HEK293 (cell line): ENCODE data around the gene LOX.

Experiments used
- CTCF ChIA-PET: fragments of 350-600 bp; formaldehyde crosslinking; extraction: SDS; loops from one replicate; lab custom pipeline; 2021; ENCODE audit warnings: antibody characterized with exemption; lab: Yijun Ruan, JAX
- POLR2A ChIA-PET: fragments of 300-600 bp; formaldehyde crosslinking; extraction: SDS; loops from one replicate; lab custom pipeline; 2020; ENCODE audit warnings: antibody characterized with exemption, inconsistent platforms; lab: Yijun Ruan, JAX
- H3K27ac ChIP-seq: fragments of 200-500 bp; sonication (Bioruptor generic); 2 replicates; pipeline ENCODE4 v1.5.1; 2014; ENCODE audit warnings: low read depth, low read length, control low read depth, inconsistent platforms; ENCODE audit errors: extremely low read depth
- H3K36me3 ChIP-seq, 2 experiments: fragments of 200-500 bp in 1 of 2; sonication (Bioruptor generic) in 1 of 2; 1 replicate in 1 of 2; 2 replicates in 1 of 2; pipeline ENCODE4 v1.5.1; 2014 to 2017; ENCODE audit warnings: inconsistent platforms in 2 of 2, low read length in 2 of 2; ENCODE audit not compliant: control insufficient read depth in 2 of 2, insufficient read depth in 1 of 2
- H3K4me1 ChIP-seq: fragments of 200-500 bp; sonication (Bioruptor generic); 2 replicates; pipeline ENCODE4 v1.5.1; 2014; ENCODE audit warnings: mild to moderate bottlenecking, low read length, inconsistent platforms; ENCODE audit not compliant: control insufficient read depth, insufficient read depth
- H3K4me3 ChIP-seq: 2 replicates; pipeline ENCODE4 v1.5.1; 2011; ENCODE audit warnings: low read depth, mild to moderate bottlenecking, control low read depth, low read length, moderate library complexity
- H3K9me3 ChIP-seq: fragments of 200-500 bp; sonication (Bioruptor generic); 2 replicates; pipeline ENCODE4 v1.5.1; 2014; ENCODE audit warnings: low read depth, low read length, inconsistent platforms; ENCODE audit not compliant: control insufficient read depth, insufficient read depth
- BCL11A ChIP-seq: fragments of 450-650 bp; formaldehyde crosslinking; IDR thresholded peaks from 2 replicates; pipeline ENCODE4 v1.5.1; 2016; ENCODE audit warnings: low read depth, missing biosample characterization, missing genetic modification characterization
- KLF16 ChIP-seq: fragments of 450-650 bp; formaldehyde crosslinking; IDR thresholded peaks from 2 replicates; pipeline ENCODE4 v1.5.1; 2017; ENCODE audit warnings: missing biosample characterization, missing genetic modification characterization
- KLF8 ChIP-seq: fragments of 450-650 bp; formaldehyde crosslinking; IDR thresholded peaks from 2 replicates; pipeline ENCODE4 v1.5.1; 2016; ENCODE audit warnings: missing biosample characterization, missing genetic modification characterization
- ZBTB48 ChIP-seq: fragments of 450-650 bp; formaldehyde crosslinking; IDR thresholded peaks from 2 replicates; pipeline ENCODE4 v1.5.1; 2016; ENCODE audit warnings: missing biosample characterization, missing genetic modification characterization
- ZNF214 ChIP-seq: fragments of 450-650 bp; formaldehyde crosslinking; IDR thresholded peaks from 2 replicates; pipeline ENCODE4 v1.5.1; 2017; ENCODE audit warnings: missing biosample characterization, mild to moderate bottlenecking, missing genetic modification characterization, borderline replicate concordance
- ZNF23 ChIP-seq: fragments of 450-650 bp; formaldehyde crosslinking; IDR thresholded peaks from 2 replicates; pipeline ENCODE4 v1.5.1; 2016; ENCODE audit warnings: missing biosample characterization, missing genetic modification characterization, borderline replicate concordance
- ZNF311 ChIP-seq: fragments of 450-650 bp; formaldehyde crosslinking; IDR thresholded peaks from 2 replicates; pipeline ENCODE4 v1.5.1; 2017; ENCODE audit warnings: missing biosample characterization, missing genetic modification characterization, borderline replicate concordance
- ZNF341 ChIP-seq: fragments of 450-650 bp; formaldehyde crosslinking; IDR thresholded peaks from 2 replicates; pipeline ENCODE4; 2016; ENCODE audit warnings: low read depth, missing biosample characterization, missing genetic modification characterization
- ZNF366 ChIP-seq: fragments of 450-650 bp; formaldehyde crosslinking; conservative IDR thresholded peaks from 2 replicates; pipeline ENCODE4 v1.5.1; 2016; ENCODE audit warnings: missing biosample characterization, missing genetic modification characterization
- ZNF433 ChIP-seq: fragments of 450-650 bp; formaldehyde crosslinking; IDR thresholded peaks from 2 replicates; pipeline ENCODE4 v1.5.1; 2016; ENCODE audit warnings: missing biosample characterization, missing genetic modification characterization, low read depth
- ZNF473 ChIP-seq: fragments of 450-650 bp; formaldehyde crosslinking; IDR thresholded peaks from 2 replicates; pipeline ENCODE4 v1.5.1; 2017; ENCODE audit warnings: missing biosample characterization, missing genetic modification characterization
- ZNF660 ChIP-seq: fragments of 450-650 bp; IDR thresholded peaks from 2 replicates; pipeline ENCODE4 v1.5.1; 2018; ENCODE audit warnings: missing biosample characterization, mild to moderate bottlenecking, missing genetic modification characterization
- TF ChIP-seq, protein P1 (sequence below): fragments of 450-650 bp; formaldehyde crosslinking; IDR thresholded peaks from 2 replicates; pipeline ENCODE4 v1.5.1; 2016; ENCODE audit warnings: missing biosample characterization, missing genetic modification characterization, low read depth
- TF ChIP-seq, protein P2 (sequence below): fragments of 450-650 bp; formaldehyde crosslinking; IDR thresholded peaks from 2 replicates; pipeline ENCODE4 v1.5.1; 2016; ENCODE audit warnings: missing biosample characterization, missing genetic modification characterization
- TF ChIP-seq, protein P3 (sequence below): fragments of 450-650 bp; formaldehyde crosslinking; IDR thresholded peaks from 2 replicates; pipeline ENCODE4 v1.5.1; 2017; ENCODE audit warnings: missing biosample characterization, missing genetic modification characterization
- TF ChIP-seq, protein P4 (sequence below): fragments of 450-650 bp; formaldehyde crosslinking; IDR thresholded peaks from 2 replicates; pipeline ENCODE4 v1.5.1; 2016; ENCODE audit warnings: missing biosample characterization, missing genetic modification characterization, low read depth

The LOX gene

DNA sequence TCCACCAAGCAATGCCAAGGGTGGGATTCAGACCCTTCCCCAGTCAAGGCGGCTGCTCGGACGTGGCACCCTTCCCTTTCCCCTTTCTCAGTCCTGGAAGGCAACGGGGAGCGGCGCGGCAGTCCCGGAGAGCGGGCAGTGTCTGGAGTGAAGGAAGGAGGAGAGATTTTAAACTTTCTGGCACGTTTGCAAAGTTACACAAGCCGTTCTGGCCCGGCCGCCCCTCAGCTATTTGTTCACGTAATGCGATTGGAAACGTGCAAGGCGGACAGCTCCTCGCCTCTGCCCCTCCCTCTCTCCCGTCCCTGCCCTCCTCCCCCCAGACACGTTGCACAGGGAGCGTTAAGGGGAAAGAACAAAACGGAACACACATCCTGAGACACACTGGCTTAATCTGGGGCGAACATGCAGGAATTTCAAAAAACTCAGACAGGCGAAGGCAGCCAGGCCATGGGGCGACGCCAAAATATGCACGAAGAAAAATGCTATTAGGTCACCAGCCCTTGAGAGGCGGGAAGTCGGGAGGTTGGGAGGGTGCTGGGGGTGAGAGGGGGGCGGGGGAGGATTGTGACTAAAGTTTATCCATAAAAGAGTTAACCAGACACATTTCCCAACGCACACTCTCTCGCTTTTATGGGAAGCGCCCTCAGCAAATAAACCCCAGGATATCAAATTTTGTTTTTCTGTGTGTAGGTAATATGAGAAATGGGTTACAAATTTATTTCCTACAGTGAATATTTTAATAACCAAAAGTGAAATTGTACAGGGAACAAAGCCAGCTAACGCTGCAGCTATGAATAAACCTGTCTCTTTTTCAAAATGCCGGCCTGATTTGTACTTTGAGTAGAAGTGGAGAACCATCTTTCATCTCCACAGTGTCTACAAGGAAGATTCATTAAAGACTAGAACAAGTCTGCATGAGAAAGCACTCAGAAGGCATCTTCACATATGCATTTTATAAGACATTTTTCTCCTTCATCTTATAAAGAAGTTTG is at the start of gene LOX (continued):
- TF ChIP-seq KLF8, result peak; percentile 65; the same call in 1 of the 2 replicates
- no peak for TF ChIP-seq ZNF214 (tag by site-specific recombination)
- TF ChIP-seq, protein P1, sequence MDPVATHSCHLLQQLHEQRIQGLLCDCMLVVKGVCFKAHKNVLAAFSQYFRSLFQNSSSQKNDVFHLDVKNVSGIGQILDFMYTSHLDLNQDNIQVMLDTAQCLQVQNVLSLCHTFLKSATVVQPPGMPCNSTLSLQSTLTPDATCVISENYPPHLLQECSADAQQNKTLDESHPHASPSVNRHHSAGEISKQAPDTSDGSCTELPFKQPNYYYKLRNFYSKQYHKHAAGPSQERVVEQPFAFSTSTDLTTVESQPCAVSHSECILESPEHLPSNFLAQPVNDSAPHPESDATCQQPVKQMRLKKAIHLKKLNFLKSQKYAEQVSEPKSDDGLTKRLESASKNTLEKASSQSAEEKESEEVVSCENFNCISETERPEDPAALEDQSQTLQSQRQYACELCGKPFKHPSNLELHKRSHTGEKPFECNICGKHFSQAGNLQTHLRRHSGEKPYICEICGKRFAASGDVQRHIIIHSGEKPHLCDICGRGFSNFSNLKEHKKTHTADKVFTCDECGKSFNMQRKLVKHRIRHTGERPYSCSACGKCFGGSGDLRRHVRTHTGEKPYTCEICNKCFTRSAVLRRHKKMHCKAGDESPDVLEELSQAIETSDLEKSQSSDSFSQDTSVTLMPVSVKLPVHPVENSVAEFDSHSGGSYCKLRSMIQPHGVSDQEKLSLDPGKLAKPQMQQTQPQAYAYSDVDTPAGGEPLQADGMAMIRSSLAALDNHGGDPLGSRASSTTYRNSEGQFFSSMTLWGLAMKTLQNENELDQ (tag by site-specific recombination), result no peak
- TF ChIP-seq ZNF311 (tag by site-specific recombination), result no peak
- peak; percentile 72 for TF ChIP-seq ZBTB48 (tag by site-specific recombination)
- TF ChIP-seq, protein P2, sequence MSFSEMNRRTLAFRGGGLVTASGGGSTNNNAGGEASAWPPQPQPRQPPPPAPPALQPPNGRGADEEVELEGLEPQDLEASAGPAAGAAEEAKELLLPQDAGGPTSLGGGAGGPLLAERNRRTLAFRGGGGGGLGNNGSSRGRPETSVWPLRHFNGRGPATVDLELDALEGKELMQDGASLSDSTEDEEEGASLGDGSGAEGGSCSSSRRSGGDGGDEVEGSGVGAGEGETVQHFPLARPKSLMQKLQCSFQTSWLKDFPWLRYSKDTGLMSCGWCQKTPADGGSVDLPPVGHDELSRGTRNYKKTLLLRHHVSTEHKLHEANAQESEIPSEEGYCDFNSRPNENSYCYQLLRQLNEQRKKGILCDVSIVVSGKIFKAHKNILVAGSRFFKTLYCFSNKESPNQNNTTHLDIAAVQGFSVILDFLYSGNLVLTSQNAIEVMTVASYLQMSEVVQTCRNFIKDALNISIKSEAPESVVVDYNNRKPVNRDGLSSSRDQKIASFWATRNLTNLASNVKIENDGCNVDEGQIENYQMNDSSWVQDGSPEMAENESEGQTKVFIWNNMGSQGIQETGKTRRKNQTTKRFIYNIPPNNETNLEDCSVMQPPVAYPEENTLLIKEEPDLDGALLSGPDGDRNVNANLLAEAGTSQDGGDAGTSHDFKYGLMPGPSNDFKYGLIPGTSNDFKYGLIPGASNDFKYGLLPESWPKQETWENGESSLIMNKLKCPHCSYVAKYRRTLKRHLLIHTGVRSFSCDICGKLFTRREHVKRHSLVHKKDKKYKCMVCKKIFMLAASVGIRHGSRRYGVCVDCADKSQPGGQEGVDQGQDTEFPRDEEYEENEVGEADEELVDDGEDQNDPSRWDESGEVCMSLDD, result 0 out of 2 replicates have a peak, but pooled peaks have one; percentile 16
- TF ChIP-seq, protein P3, sequence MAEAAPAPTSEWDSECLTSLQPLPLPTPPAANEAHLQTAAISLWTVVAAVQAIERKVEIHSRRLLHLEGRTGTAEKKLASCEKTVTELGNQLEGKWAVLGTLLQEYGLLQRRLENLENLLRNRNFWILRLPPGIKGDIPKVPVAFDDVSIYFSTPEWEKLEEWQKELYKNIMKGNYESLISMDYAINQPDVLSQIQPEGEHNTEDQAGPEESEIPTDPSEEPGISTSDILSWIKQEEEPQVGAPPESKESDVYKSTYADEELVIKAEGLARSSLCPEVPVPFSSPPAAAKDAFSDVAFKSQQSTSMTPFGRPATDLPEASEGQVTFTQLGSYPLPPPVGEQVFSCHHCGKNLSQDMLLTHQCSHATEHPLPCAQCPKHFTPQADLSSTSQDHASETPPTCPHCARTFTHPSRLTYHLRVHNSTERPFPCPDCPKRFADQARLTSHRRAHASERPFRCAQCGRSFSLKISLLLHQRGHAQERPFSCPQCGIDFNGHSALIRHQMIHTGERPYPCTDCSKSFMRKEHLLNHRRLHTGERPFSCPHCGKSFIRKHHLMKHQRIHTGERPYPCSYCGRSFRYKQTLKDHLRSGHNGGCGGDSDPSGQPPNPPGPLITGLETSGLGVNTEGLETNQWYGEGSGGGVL (tag by site-specific recombination), result peak; percentile 86
- TF ChIP-seq ZNF473 (tag by site-specific recombination), result no peak
- peak; percentile 88 for TF ChIP-seq ZNF366 (tag by site-specific recombination)
- TF ChIP-seq KLF16 (tag by site-specific recombination), result 0 out of 2 replicates have a peak, but pooled peaks have one; percentile 28
- peak; percentile 57 for TF ChIP-seq ZNF341 (tag by site-specific recombination)
- no peak for TF ChIP-seq ZNF23 (tag by site-specific recombination)
- 0 out of 2 replicates have a peak, but pooled peaks have one; percentile 7 for TF ChIP-seq ZNF660 (tag by site-specific recombination)
- TF ChIP-seq BCL11A, result peak; percentile 77; the same call in 1 of the 2 replicates
- TF ChIP-seq, protein P4, sequence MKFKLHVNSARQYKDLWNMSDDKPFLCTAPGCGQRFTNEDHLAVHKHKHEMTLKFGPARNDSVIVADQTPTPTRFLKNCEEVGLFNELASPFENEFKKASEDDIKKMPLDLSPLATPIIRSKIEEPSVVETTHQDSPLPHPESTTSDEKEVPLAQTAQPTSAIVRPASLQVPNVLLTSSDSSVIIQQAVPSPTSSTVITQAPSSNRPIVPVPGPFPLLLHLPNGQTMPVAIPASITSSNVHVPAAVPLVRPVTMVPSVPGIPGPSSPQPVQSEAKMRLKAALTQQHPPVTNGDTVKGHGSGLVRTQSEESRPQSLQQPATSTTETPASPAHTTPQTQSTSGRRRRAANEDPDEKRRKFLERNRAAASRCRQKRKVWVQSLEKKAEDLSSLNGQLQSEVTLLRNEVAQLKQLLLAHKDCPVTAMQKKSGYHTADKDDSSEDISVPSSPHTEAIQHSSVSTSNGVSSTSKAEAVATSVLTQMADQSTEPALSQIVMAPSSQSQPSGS (tag by site-specific recombination), result peak; percentile 50; the same call in 1 of the 2 replicates

DNA sequence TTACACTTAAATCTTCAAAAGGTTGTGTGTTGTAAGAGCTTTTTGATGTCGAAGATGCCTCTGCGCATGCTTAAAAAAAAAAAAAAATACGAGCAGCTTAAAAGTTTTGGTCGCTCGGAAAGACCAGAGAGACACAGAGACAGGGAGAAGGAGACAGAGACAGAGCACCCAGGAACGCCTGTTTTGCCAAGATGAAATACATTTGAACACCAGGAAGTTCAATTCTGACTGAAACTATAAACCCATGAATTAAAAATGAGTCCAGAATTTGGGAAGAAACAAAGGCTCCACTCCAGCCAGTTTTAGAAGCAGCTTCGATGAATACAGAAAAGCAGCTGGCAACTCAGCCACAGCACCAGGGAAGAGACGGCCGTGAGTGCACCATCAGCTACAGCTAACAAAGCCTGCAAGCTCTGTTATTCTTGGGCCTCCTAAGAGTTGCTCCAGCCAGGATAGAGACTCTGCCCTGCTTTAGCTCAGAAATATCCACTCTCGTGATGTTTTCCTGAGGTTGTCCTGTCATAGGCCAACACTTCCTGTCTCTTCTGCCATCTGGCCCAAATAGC is 48.8 kb upstream of the LOX start:
- no peaks in the 10 kb centered on the region for H3K9me3 ChIP-seq
- H3K4me1 ChIP-seq, result peaks cover 2% of the 10 kb centered on the region; the same call in 1 of the 2 replicates
- no peak overlapping the region for H3K27ac ChIP-seq
- H3K4me3 ChIP-seq, result no peak overlapping the region
- CTCF ChIA-PET, result interaction anchor here (1.1 to 1.4 kb wide), 2 partner anchors 25 to 30 kb away, joined by 6 read pairs; no protein-coding TSS in a partner anchor
- POLR2A ChIA-PET, result no interaction called here
- no peak for TF ChIP-seq ZNF433 (tag by site-specific recombination)
- no peaks in the 10 kb centered on the region for H3K36me3 ChIP-seq
